Mucosa of descending colon (tissue), 3 donors: ENCODE measurements around the gene PITPNC1. TPM values are rescaled to one million over a fixed set of nuclear protein-coding genes. Genes with fewer than 3 reads are reported as not detected.
"Not testable (repeated sequence)": the region's sequence is repeated elsewhere in the genome, so short reads cannot be mapped to it uniquely, and the experiment has no call there.

Experiments
- ATAC-seq: fragments of 200-7000 bp; cut with Tn5 transposase; one replicate; pipeline ENCODE4 v1.9.1; 2020; ENCODE audit warnings: mild to moderate bottlenecking, moderate library complexity
- DNase-seq, 3 donors: peaks; one replicate each; pipeline ENCODE4 v3.0.0-alpha.2; 2020
- H3K36me3 ChIP-seq: fragments of 200-600 bp; one replicate; pipeline ENCODE4 v1.8.0; 2021; ENCODE audit warnings: low read depth, mild to moderate bottlenecking
- H3K4me1 ChIP-seq: fragments of 200-600 bp; one replicate; pipeline ENCODE4 v1.8.0; 2021; ENCODE audit warnings: low read depth, mild to moderate bottlenecking
- H3K4me3 ChIP-seq: fragments of 200-600 bp; one replicate; pipeline ENCODE4 v1.8.0; 2021; ENCODE audit warnings: mild to moderate bottlenecking
- H3K9me3 ChIP-seq: fragments of 200-600 bp; one replicate; pipeline ENCODE4 v1.8.0; 2021; ENCODE audit warnings: mild to moderate bottlenecking
- intact Hi-C, 2 donors: fragments of 100-400 bp; cut with DNase I in 1 of 2; cut with micrococcal nuclease in 1 of 2; formaldehyde crosslinking; loops; one replicate each; pipeline versions ENCODE4 v1.11.0 to v1.11.1; 2022; cut with DNase I, micrococcal nuclease
- total RNA-seq, 3 donors: library from RNA; stranded (reverse); fragmentation: NEBNext Ultra II Directional in 2 of 3; extraction: Animal tissue kit (Norgen Biotek cat#: 25700) in 2 of 3; gene quantifications; one replicate each; pipeline versions ENCODE4 v1.2.1 to v1.2.4, GENCODE V29; 2021 to 2023
- TF ChIP-seq, protein P1 (sequence below): fragments of 200-600 bp; IDR thresholded peaks from one replicate; pipeline ENCODE4 v1.8.0; 2022; ENCODE audit warnings: antibody characterized with exemption, mild to moderate bottlenecking
- donor health status: DM: no; HTN: no; CAD: no; lungs with moderate emphysema.
- donor health status: DM: no; HTN: no; CAD: no.
- donor health status: DM: no; HTN: yes; CAD: no.

The PITPNC1 gene
- total RNA-seq, 3 donors from 2014 or later = 10.7 to 11.4 (median 10.9) TPM

- ATAC-seq = no peak
Observed at GRCh38 chr17:67491681-67492024, 114.6 kb downstream of the PITPNC1 start.

DNA sequence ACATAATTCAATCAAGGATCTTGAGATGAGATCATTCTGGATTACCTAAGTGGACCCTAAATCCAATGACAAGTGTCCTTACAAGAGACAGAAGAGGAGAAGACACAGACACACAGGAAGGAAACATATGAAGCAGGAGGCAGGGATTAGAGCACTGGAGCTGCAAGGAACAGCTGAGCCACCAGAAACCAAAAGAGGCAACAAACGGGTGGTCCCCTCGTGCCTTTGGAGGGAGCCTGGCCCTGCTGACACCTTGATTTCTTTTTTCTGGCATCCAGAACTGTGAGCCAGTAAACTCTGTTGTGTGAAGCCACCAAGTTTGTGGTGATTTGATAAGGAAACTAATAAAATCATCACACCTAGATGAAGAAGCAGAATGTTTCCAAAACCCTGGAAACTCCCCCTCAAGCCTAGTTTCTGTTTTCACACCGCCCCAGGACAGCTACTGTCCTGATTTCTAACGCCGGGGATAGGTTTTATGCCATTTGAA is 115.2 kb downstream of the PITPNC1 start:
- Histone ChIP-seq H3K36me3 (no peaks in the 10 kb centered on the region), H3K4me3 (no peak overlapping the region), H3K9me3 (no peaks in the 10 kb centered on the region), H3K4me1 (no peaks in the 10 kb centered on the region)
- ATAC-seq (no peak), DNase-seq (no peak)
- intact Hi-C loops = no loop called here
- TF ChIP-seq, protein P1, sequence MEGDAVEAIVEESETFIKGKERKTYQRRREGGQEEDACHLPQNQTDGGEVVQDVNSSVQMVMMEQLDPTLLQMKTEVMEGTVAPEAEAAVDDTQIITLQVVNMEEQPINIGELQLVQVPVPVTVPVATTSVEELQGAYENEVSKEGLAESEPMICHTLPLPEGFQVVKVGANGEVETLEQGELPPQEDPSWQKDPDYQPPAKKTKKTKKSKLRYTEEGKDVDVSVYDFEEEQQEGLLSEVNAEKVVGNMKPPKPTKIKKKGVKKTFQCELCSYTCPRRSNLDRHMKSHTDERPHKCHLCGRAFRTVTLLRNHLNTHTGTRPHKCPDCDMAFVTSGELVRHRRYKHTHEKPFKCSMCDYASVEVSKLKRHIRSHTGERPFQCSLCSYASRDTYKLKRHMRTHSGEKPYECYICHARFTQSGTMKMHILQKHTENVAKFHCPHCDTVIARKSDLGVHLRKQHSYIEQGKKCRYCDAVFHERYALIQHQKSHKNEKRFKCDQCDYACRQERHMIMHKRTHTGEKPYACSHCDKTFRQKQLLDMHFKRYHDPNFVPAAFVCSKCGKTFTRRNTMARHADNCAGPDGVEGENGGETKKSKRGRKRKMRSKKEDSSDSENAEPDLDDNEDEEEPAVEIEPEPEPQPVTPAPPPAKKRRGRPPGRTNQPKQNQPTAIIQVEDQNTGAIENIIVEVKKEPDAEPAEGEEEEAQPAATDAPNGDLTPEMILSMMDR = no peak

More at GRCh38 chr17:67491681-67492024, 114.6 kb downstream of the PITPNC1 start:
- no peak for DNase-seq
- Histone ChIP-seq H3K9me3 (no peaks in the 10 kb centered on the region), H3K4me1 (no peaks in the 10 kb centered on the region), H3K36me3 (no peaks in the 10 kb centered on the region), H3K4me3 (no peak overlapping the region)
- TF ChIP-seq, protein P1 = no peak
- intact Hi-C loops = no loop called here

- no peak for ATAC-seq
- intact Hi-C loops = no loop called here
- TF ChIP-seq, protein P1 = no peak
Observed at GRCh38 chr17:67492824-67493517, 115.9 kb downstream of the PITPNC1 start.

GRCh38 chr17:67493812-67494211 is 116.7 kb downstream of the PITPNC1 start:
- Histone ChIP-seq H3K4me1 (no peaks in the 10 kb centered on the region), H3K9me3 (no peaks in the 10 kb centered on the region), H3K4me3 (no peak overlapping the region), H3K36me3 (no peaks in the 10 kb centered on the region)
- ATAC-seq = no peak
- intact Hi-C loops = no loop called here
- DNase-seq = no peak
- TF ChIP-seq, protein P1 = no peak

More at GRCh38 chr17:67492824-67493517, 115.9 kb downstream of the PITPNC1 start:
- Histone ChIP-seq H3K4me1 (no peaks in the 10 kb centered on the region), H3K9me3 (no peaks in the 10 kb centered on the region), H3K4me3 (no peak overlapping the region), H3K36me3 (no peaks in the 10 kb centered on the region)
- DNase-seq = no peak

DNA sequence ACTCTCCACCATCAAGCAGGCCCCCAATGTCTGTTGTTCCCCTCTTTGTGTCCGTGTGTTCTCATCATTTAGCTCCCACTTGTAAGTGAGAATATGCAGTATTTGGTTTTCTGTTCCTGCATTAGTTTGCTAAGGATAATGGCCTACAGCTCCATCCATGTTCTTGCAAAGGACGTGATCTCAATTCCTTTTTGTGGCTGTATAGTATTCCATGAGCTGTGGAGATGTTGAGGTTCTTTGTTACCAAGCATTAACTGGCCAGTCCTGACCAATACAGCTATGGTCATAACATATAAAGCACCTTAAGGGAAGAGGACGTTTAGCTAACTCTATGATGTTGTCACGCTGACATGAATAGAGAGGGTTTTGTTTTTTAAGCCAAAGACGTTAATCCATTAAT is 118.5 kb downstream of the PITPNC1 start:
- intact Hi-C loops, H3K36me3 ChIP-seq: not testable (repeated sequence)

GRCh38 chr17:67496286-67496685 is 119.2 kb downstream of the PITPNC1 start:
- no peak overlapping the region for H3K4me3 ChIP-seq
- no peak for DNase-seq
- H3K9me3 ChIP-seq = no peaks in the 10 kb centered on the region
- H3K36me3 ChIP-seq = no peaks in the 10 kb centered on the region
- intact Hi-C loops = no loop called here
- ATAC-seq = no peak
- TF ChIP-seq, protein P1 = no peak
- H3K4me1 ChIP-seq = no peaks in the 10 kb centered on the region

More for the DNA sequence above, 118.5 kb downstream of the PITPNC1 start:
- not testable (repeated sequence) for H3K4me1 ChIP-seq, H3K9me3 ChIP-seq, H3K4me3 ChIP-seq, DNase-seq, ATAC-seq
